DOHH2 (cell line): Measurements from ENCODE around the gene RTL5.

Source experiments
- EZH2phosphoT487 ChIP-seq: fragments of 200-600 bp; sonication (generic); IDR thresholded peaks from 2 replicates; pipeline ENCODE4 v1.6.1; 2017; ENCODE audit warnings: borderline replicate concordance, mild to moderate bottlenecking, antibody characterized with exemption, low read length, moderate library complexity, mixed read lengths
- TF ChIP-seq, protein P1 (sequence below): fragments of 200-600 bp; sonication (generic); IDR thresholded peaks from one replicate; pipeline ENCODE4 v1.5.1; 2014; ENCODE audit warnings: antibody characterized with exemption, mild to moderate bottlenecking, low read depth, low read length; ENCODE audit not compliant: poor library complexity, severe bottlenecking

DNA sequence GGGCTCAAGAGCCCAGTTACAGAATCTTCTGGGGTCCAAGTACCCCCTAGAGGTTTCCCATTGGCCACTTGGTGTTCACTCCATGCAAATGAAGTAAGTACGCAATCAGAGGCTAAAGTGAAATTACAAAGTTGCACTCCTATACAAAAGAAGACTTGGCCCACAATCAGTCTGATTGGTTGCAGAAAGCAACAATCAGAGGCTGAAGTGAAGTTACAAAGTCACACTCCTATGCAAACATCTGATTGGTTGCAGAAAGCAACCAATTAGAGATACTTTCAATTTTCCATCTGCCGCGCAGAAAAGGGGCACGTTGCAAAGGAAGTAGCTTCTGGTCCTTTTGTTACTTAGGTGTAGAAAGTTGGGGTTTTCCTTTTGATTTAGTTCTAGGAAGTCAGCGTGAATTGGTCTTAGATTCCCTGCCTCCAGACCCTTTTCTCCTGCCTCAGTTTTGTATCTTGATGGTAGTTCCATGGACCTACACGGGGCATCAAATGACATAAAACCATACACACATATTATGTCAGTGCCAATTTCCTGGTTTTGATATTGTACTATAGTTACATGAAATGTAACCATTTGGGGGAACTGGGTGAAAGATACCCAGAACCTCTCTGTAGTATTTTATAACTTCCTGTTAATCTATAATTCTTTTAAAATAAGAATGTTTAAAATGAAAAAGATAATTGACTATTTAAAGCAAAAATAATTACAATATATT is 37.5 kb upstream of the RTL5 start:
- TF ChIP-seq, protein P1, sequence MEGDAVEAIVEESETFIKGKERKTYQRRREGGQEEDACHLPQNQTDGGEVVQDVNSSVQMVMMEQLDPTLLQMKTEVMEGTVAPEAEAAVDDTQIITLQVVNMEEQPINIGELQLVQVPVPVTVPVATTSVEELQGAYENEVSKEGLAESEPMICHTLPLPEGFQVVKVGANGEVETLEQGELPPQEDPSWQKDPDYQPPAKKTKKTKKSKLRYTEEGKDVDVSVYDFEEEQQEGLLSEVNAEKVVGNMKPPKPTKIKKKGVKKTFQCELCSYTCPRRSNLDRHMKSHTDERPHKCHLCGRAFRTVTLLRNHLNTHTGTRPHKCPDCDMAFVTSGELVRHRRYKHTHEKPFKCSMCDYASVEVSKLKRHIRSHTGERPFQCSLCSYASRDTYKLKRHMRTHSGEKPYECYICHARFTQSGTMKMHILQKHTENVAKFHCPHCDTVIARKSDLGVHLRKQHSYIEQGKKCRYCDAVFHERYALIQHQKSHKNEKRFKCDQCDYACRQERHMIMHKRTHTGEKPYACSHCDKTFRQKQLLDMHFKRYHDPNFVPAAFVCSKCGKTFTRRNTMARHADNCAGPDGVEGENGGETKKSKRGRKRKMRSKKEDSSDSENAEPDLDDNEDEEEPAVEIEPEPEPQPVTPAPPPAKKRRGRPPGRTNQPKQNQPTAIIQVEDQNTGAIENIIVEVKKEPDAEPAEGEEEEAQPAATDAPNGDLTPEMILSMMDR = no peak
- no peak for TF ChIP-seq EZH2phosphoT487
